Hippocampal formation (tissue), 2 donors: Measurements from ENCODE around the gene ARHGAP30.

ENCODE experiments used
- DNase-seq, 2 donors: peaks; one replicate each; lab custom pipeline; 2025; lab: John Stamatoyannopoulos, UW

The ARHGAP30 gene

DNA sequence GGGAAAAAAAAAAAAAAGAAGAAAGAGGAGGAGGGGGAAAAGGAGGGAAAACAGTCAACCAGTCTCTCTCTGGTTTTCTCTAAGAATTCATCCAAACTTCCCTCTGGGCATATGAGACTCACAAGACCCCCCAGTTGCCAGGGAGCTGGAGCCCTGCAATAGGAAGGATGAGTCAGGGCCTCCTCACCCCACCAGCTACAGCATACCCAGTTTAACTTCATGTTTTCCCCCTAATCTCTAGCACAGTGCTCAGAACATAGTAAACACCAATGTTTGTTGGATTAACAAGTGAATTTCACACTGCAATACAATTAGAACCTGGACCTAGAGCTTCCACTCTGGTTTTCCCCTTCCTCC lies 56.6 kb downstream of the ARHGAP30 start:
- no peak for DNase-seq

DNA sequence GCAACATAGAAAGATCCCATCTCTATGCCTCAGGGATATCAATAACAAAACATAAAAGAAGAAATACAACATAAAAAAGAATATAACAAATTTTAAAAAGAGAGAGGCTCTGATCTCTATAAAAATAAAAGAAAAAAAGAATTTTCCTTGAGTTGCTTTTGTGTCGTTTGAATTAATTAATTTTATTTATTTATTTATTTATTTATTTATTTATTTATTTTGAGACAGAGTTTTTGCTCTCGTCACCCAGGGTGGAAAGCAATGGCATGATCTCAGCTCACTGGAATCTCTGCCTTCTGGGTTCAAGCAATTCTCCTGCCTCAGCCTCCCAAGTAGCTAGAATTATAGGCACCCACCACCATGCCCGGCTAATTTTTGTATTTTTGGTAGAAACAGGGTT lies 57.3 kb downstream of the ARHGAP30 start:
- no peak for DNase-seq

DNA sequence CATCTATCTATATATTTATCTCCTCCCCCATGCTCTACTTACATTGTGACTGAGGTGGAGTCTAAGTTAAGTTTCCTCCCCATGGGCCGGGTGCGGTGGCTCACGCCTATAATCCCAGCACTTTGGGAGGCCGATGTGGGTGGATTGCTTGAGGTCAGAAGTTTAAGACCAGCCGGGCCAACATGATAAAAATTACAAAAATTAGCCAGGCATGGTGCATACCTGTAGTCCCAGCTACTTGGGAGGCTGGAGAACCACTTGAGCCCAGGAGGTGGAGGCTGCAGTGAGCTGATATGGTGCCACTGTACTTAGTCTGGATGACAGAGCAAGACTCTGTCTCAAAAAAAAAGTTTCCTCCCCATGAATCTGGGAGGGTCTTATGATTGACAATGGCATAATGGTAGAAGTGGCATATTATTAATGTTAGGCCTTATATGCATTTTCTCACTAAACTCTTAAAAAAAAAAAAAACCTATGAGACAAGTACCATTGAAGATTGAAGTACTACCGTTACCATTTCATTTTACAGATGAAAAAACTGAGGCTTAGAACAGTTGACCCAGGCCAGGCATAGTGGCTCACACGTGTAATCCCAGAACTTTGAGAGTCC lies 60.0 kb downstream of the ARHGAP30 start:
- no peak for DNase-seq

DNA sequence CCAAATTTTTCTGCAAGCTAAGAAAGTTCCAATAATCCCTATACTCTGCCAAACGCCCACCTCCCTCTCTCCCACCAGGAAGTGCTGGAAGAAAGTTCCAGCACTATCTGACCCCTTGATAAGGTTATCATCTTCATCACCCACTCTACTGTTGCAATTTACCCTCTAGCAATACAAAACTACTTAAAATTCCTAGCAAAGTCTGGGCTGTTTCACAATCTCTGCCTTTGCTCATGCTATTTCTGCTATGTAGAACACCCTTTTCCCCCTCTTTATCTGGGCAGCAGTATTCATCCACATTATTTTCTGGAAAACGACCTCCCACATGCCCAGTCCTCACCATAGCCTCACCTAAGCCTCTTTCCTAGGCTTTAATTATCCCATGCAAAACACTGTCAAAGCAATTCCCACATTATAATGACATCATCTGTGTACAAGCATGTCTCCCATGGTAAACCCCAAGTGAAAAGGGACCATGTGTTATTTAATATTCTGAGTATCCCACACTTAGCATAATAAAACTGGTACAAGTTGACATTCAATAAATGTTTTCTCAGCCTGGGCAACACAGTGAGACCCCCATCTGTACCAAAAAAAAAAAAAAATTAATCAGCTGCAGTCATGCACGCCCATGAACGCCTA lies 60.7 kb downstream of the ARHGAP30 start:
- no peak for DNase-seq

DNA sequence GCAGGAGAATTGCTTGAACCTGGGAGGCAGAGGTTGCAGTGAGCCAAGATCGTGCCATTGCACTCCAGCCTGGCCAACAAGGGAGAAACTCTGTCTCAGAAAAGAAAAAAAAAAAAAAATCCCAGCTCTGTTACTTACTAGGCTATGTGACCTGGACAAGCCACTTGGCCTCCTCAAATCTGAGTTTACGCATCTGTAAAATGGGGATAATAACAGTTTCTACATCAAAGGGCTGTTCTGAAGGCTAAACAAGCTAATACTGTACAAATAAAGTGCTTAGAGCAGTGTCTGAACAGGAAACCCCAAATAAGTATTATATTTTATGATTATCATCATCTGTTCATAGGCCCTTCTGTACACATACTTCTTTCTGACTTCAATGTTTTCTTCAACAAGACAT lies 62.3 kb downstream of the ARHGAP30 start:
- no peak for DNase-seq

DNA sequence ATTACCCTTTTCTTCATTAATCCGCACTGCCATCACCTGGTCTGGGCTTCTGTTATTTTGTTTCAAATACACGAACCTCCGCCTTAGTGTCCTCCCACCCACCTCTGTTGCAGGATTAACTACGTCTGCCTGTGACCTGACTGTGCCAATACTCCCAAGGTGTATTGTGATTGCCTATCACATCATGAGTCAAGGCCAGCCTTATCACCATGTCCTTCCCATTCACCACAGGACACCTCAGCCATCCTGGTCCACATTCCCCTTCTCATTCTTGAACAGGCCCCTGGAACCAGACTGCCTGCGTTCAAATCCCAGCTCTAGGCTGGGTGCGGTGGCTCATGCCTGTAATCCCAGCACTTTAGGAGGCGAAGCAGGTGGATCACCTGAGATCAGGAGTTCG lies 63.1 kb downstream of the ARHGAP30 start:
- DNase-seq = no peak

DNA sequence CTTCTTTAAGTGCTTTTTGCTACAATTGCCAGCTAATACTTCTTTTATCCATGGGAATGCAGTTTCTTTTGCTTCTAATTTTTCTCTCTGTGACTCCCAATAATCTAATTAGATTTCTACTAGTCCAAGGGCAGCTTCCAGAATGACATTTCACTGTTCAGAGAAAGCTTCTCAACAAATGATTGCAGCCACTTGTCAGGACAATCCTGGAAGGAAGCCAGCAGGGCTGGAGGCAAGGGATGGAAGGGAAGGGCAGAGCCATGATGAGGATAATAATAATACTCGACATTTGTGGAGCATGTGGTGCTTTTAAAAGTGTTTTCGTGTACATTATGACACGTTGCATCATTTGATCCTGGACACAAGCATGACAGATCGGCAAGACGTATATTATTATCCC lies 68.2 kb downstream of the ARHGAP30 start:
- DNase-seq = no peak

DNA sequence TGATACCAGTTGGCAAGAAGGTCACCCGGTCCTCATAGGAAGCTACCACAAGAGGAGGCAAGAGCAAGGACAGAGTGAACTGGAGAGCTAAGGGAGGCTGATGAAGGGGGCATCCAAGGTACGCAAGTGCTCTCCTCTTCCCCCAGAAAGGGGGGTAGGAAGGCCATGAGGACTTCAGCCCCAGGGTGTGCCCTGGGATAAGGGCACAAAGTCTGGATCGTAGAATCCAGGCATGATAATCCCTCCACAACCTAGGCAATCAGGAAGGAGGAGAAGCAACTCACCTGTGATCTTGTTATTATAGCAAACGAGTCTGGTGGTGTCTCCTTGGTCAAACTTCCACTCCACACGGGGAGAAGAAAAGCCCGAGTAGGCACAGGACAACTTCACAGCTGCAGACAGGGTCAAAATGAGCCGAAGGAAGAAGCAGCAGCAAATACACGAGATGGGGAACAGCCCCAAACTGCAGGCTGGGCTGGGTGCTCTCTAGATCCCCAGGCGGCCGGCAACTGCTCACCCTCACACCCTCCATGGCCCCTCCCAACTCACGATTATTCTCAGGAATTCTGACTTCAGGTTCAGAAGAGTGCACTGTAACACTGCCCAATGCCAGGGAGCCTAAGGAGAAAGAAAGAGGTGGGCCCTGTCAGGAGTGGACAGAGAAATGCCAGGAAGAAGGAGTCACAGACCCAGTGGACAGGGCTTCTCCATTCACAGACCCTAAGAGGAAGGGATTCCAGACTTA lies 68.8 kb downstream of the ARHGAP30 start:
- DNase-seq = no peak

DNA sequence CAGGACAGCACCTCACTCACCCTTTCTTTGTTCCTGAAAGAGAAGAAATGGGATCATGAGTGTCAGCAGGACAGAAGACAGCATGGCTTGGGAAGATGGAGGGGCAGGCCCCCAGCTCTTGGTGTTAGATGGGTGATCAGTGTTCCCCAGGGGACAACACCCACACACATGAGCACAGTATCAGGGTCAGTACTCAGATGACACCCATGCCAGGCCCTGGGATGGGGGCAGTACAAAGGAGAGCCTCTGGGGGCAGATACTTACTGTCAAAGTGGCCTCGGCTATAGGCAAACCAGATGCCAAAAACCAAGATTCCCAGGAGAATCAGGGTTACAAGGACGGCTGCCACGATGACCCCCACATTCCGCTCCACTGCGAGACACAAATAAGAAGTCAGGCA lies 70.3 kb downstream of the ARHGAP30 start:
- no peak for DNase-seq

DNA sequence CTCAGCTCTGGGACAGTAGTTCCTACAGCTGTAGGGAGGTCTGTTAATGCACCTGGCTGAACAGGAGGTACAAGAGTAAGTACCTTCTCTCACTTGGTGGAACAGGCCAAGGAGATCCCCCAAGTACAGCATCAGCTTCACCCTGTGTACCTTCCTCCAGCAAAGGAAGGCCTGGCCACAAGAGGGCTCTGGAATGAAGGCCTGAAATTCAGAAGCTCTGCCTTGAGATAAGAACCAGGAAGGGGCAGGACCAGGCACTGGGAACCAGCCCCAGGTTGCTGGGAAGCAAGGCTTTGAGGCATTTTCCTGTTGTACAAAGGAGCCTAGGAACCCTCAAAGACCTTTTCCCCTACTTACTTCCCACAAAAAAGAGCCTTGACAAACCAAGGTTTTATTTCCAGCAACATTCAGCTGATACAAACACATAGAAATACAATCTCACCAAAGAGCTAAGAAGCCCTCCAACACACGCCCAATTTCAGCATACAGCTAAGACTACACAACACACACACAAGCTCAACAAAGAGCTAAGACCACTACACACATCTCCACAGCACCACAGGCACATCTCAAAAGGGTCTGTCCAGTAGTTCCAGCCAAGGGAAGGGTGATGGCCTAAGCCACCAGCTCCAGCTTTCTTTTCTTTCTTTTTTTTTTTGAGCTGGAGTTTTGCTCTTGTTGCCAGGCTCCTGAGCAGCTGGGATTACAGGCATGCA lies 72.2 kb downstream of the ARHGAP30 start:
- peak in 1 of 2 donors; percentile 28 for DNase-seq
